H1 (cell line): ENCODE results near the gene P4HA1. TPM values are rescaled to one million over a fixed set of nuclear protein-coding genes. Genes with fewer than 3 reads are reported as not detected.

Experiments used
- CTCF ChIA-PET: fragments of 300-600 bp; sonication (Branson Sonifier 250); formaldehyde crosslinking; loops from one replicate; lab custom pipeline; 2021; ENCODE audit not compliant: partially characterized antibody; lab: Charles Lee
- POLR2A ChIA-PET: fragments of 300-600 bp; sonication (Branson Sonifier 250); formaldehyde crosslinking; loops from one replicate; lab custom pipeline; 2021; ENCODE audit warnings: inconsistent platforms; ENCODE audit not compliant: partially characterized antibody; lab: Charles Lee
- DNase-seq, 2 experiments: peaks; one replicate each; pipeline versions ENCODE4 v3.0.0 to v3.0.0-alpha.2; 2010 to 2022; ENCODE audit warnings: low spot score in 2 of 2, low read depth in 1 of 2, mixed read lengths in 1 of 2
- FAIRE-seq: peaks from 2 replicates; lab custom pipeline; 2011; peaks lifted over from hg19 to GRCh38; lab: Jason Lieb, UNC
- H2AFZ ChIP-seq: 2 replicates; pipeline ENCODE4 v1.8.1; 2012; ENCODE audit warnings: low read length, inconsistent platforms
- H2AK5ac ChIP-seq: 2 replicates; pipeline ENCODE4 v1.6.1; 2013; ENCODE audit warnings: low read depth, low read length
- H2BK120ac ChIP-seq: replicated peaks from 2 replicates; pipeline ENCODE3; 2013; ENCODE audit warnings: low read depth, low read length, inconsistent platforms
- H2BK12ac ChIP-seq: 2 replicates; pipeline ENCODE4 v1.6.1; 2013; ENCODE audit warnings: low read depth, low read length
- H2BK15ac ChIP-seq: 2 replicates; pipeline ENCODE4 v1.6.1; 2013; ENCODE audit warnings: low read length
- H2BK20ac ChIP-seq: 2 replicates; pipeline ENCODE4 v1.6.1; 2013; ENCODE audit warnings: low read length
- H2BK5ac ChIP-seq: 2 replicates; pipeline ENCODE4 v1.6.1; 2013; ENCODE audit warnings: low read depth, low read length
- H3K14ac ChIP-seq: 2 replicates; pipeline ENCODE4 v1.6.1; 2013; ENCODE audit warnings: inconsistent platforms; ENCODE audit not compliant: insufficient read length
- H3K18ac ChIP-seq: 2 replicates; pipeline ENCODE4 v1.6.1; 2013; ENCODE audit warnings: low read length; ENCODE audit errors: extremely low read depth
- H3K23ac ChIP-seq: 2 replicates; pipeline ENCODE4 v1.6.1; 2013; ENCODE audit warnings: inconsistent platforms; ENCODE audit not compliant: insufficient read length
- H3K23me2 ChIP-seq: 2 replicates; pipeline ENCODE4 v1.6.1; 2013; ENCODE audit warnings: low read depth, low read length
- H3K27ac ChIP-seq: 2 replicates; pipeline ENCODE4 v1.6.1; 2011; ENCODE audit warnings: low read depth, low read length, inconsistent platforms
- H3K27me3 ChIP-seq, 4 experiments: replicated peaks in 1 of 4; 1 replicate in 1 of 4; 2 replicates in 3 of 4; pipeline versions ENCODE4 v1.6.1 to v1.8.1; 2011 to 2013; ENCODE audit warnings: low read length in 3 of 4, mild to moderate bottlenecking in 3 of 4, inconsistent platforms in 2 of 4, mixed read lengths in 2 of 4, moderate library complexity in 1 of 4; ENCODE audit not compliant: control insufficient read depth in 3 of 4, insufficient read depth in 3 of 4; ENCODE audit errors: extremely low read depth in 1 of 4
- H3K36me3 ChIP-seq, 4 experiments: 2 replicates each; pipeline versions ENCODE4 v1.6.1 to v1.8.1; 2011 to 2013; ENCODE audit warnings: mild to moderate bottlenecking in 4 of 4, low read length in 3 of 4, moderate library complexity in 2 of 4, control low read depth in 1 of 4, inconsistent platforms in 1 of 4; ENCODE audit not compliant: insufficient read depth in 4 of 4, control insufficient read depth in 2 of 4
- H3K4ac ChIP-seq: replicated peaks from 2 replicates; pipeline ENCODE3; 2013; ENCODE audit warnings: low read length, low read depth, mixed read lengths, inconsistent platforms; ENCODE audit not compliant: insufficient read length
- H3K4me1 ChIP-seq, 4 experiments: replicated peaks in 1 of 4; 1 replicate in 1 of 4; 2 replicates in 3 of 4; pipeline versions ENCODE4 v1.6.1 to v1.8.1; 2011 to 2013; ENCODE audit warnings: low read length in 3 of 4, inconsistent platforms in 2 of 4, mixed read lengths in 1 of 4; ENCODE audit not compliant: insufficient read depth in 4 of 4, control insufficient read depth in 3 of 4
- H3K4me2 ChIP-seq, 2 experiments: 2 replicates each; pipeline versions ENCODE4 v1.6.1 to v1.8.1; 2011 to 2013; ENCODE audit warnings: low read depth in 2 of 2, low read length in 2 of 2, control low read depth in 1 of 2, inconsistent platforms in 1 of 2, mild to moderate bottlenecking in 1 of 2; ENCODE audit not compliant: insufficient read depth in 1 of 2
- H3K4me3 ChIP-seq, 4 experiments: fragments of 200-600, 300-600 bp in 1 of 4; sonication (generic), shearing (Covaris generic), sonication (Bioruptor Twin) in 1 of 4; 2 replicates each; pipeline versions ENCODE4 v1.5.1 to v1.8.1; 2011 to 2016; ENCODE audit warnings: low read length in 4 of 4, low read depth in 3 of 4, control low read depth in 2 of 4, inconsistent platforms in 2 of 4, mild to moderate bottlenecking in 2 of 4, mixed read lengths in 1 of 4, moderate library complexity in 1 of 4; ENCODE audit not compliant: insufficient read depth in 2 of 4; ENCODE audit errors: extremely low read depth in 1 of 4
- H3K56ac ChIP-seq: replicated peaks from 2 replicates; pipeline ENCODE3; 2013; ENCODE audit warnings: low read depth, mild to moderate bottlenecking, mixed read lengths, low read length, inconsistent platforms; ENCODE audit not compliant: insufficient read length
- H3K79me1 ChIP-seq: 2 replicates; pipeline ENCODE4 v1.6.1; 2013; ENCODE audit warnings: low read depth, low read length, control low read depth
- H3K79me2 ChIP-seq, 2 experiments: 2 replicates each; pipeline versions ENCODE4 v1.6.1 to v1.8.1; 2012 to 2013; ENCODE audit warnings: low read length in 2 of 2, mild to moderate bottlenecking in 2 of 2, inconsistent platforms in 1 of 2; ENCODE audit not compliant: insufficient read depth in 2 of 2, control insufficient read depth in 1 of 2
- H3K9ac ChIP-seq, 4 experiments: replicated peaks in 1 of 4; 1 replicate in 1 of 4; 2 replicates in 3 of 4; pipeline versions ENCODE4 v1.6.1 to v1.8.1; 2011 to 2013; ENCODE audit warnings: low read depth in 3 of 4, low read length in 3 of 4, control low read depth in 2 of 4, mild to moderate bottlenecking in 2 of 4, moderate library complexity in 2 of 4, inconsistent platforms in 1 of 4; ENCODE audit errors: extremely low read depth in 1 of 4
- H3K9me3 ChIP-seq, 2 experiments: 2 replicates each; pipeline versions ENCODE4 v1.6.1 to v1.8.1; 2012 to 2013; ENCODE audit warnings: mild to moderate bottlenecking in 2 of 2, moderate library complexity in 2 of 2, control low read depth in 1 of 2, inconsistent platforms in 1 of 2, low read depth in 1 of 2, low read length in 1 of 2, mixed read lengths in 1 of 2; ENCODE audit not compliant: insufficient read depth in 2 of 2
- H4K20me1 ChIP-seq, 2 experiments: replicated peaks in 1 of 2; 2 replicates each; pipeline versions ENCODE3 to v1.8.1; 2011 to 2013; ENCODE audit warnings: inconsistent platforms in 2 of 2, low read length in 2 of 2, mild to moderate bottlenecking in 1 of 2; ENCODE audit not compliant: insufficient read depth in 2 of 2, control insufficient read depth in 1 of 2
- H4K5ac ChIP-seq: 2 replicates; pipeline ENCODE4 v1.6.1; 2013; ENCODE audit warnings: low read length, low read depth, mixed read lengths, inconsistent platforms; ENCODE audit not compliant: insufficient read length
- H4K8ac ChIP-seq: 2 replicates; pipeline ENCODE4 v1.8.0; 2013; ENCODE audit warnings: mild to moderate bottlenecking, moderate library complexity, low read length, inconsistent platforms; ENCODE audit not compliant: insufficient read depth; ENCODE audit errors: extremely low read depth
- H4K91ac ChIP-seq: replicated peaks from 2 replicates; pipeline ENCODE3; 2013; ENCODE audit warnings: low read length, mixed read lengths, inconsistent platforms; ENCODE audit not compliant: insufficient read length
- CEBPB ChIP-seq: IDR thresholded peaks from 2 replicates; pipeline ENCODE4 v1.6.1; 2012; ENCODE audit warnings: low read depth, low read length
- CHD1 ChIP-seq: IDR thresholded peaks from 2 replicates; pipeline ENCODE4 v1.6.1; 2012; ENCODE audit warnings: low read depth, low read length, improper control_type of control experiment
- FOSL1 ChIP-seq: IDR thresholded peaks from 2 replicates; pipeline ENCODE4 v1.6.1; 2011; ENCODE audit warnings: mild to moderate bottlenecking, low read depth, low read length, moderate library complexity; ENCODE audit not compliant: insufficient read depth
- GABPA ChIP-seq: IDR thresholded peaks from 2 replicates; pipeline ENCODE4 v1.6.1; 2011; ENCODE audit warnings: mild to moderate bottlenecking, low read length, moderate library complexity, borderline replicate concordance; ENCODE audit not compliant: insufficient read depth
- GTF2F1 ChIP-seq: IDR thresholded peaks from 2 replicates; pipeline ENCODE4 v1.6.1; 2012; ENCODE audit warnings: low read depth, low read length, improper control_type of control experiment, borderline replicate concordance
- KDM5A ChIP-seq: fragments of 200-600 bp; IDR thresholded peaks from 2 replicates; pipeline ENCODE4 v1.7.1; 2012; ENCODE audit warnings: mild to moderate bottlenecking, low read length, inconsistent platforms, mixed read lengths
- MAFK ChIP-seq: IDR thresholded peaks from 2 replicates; pipeline ENCODE4 v1.6.1; 2012; ENCODE audit warnings: low read depth, mild to moderate bottlenecking, improper control_type of control experiment, low read length
- NANOG ChIP-seq: IDR thresholded peaks from 2 replicates; pipeline ENCODE4 v1.6.1; 2011; ENCODE audit warnings: low read length, low read depth, mild to moderate bottlenecking, inconsistent platforms; ENCODE audit not compliant: insufficient read depth, poor library complexity, severe bottlenecking
- POLR2AphosphoS5 ChIP-seq: IDR thresholded peaks from 2 replicates; pipeline ENCODE4 v1.6.1; 2011; ENCODE audit warnings: low read depth, low read length
- RFX5 ChIP-seq: IDR thresholded peaks from 2 replicates; pipeline ENCODE4 v1.6.1; 2011; ENCODE audit warnings: low read depth, low read length, improper control_type of control experiment, borderline replicate concordance
- SP4 ChIP-seq: IDR thresholded peaks from 2 replicates; pipeline ENCODE4 v1.6.1; 2012; ENCODE audit warnings: low read length, inconsistent platforms
- TBP ChIP-seq: IDR thresholded peaks from 2 replicates; pipeline ENCODE4 v1.6.1; 2011; ENCODE audit warnings: low read depth, low read length, improper control_type of control experiment
- YY1 ChIP-seq: IDR thresholded peaks from 2 replicates; pipeline ENCODE4 v1.6.1; 2011; ENCODE audit warnings: low read depth, mild to moderate bottlenecking, low read length
- ZNF274 ChIP-seq: IDR thresholded peaks from 2 replicates; pipeline ENCODE4 v1.7.0; 2012; ENCODE audit warnings: low read length, borderline replicate concordance; ENCODE audit errors: extremely low read depth
- WGBS, 2 experiments: shearing (Covaris generic) in 1 of 2; methylation state at CpG; one replicate each; pipeline versions ENCODE4 v1.1.6 to v1.1.7; 2013 to 2015; ENCODE audit warnings: low lambda C conversion rate in 2 of 2, mixed read lengths in 2 of 2, inconsistent platforms in 1 of 2, low coverage in 1 of 2, missing lambda C conversion rate in 1 of 2; ENCODE audit not compliant: insufficient replicate concordance in 2 of 2, insufficient coverage in 1 of 2, insufficient read length in 1 of 2; ENCODE audit errors: extremely low coverage in 1 of 2, missing lambda C conversion rate in 1 of 2; 5-methylcytosine and 5-hydroxymethylcytosine counted together
- polyA plus RNA-seq, 7 experiments: library from polyadenylated mRNA; depleted of rRNA in 3 of 7; stranded (reverse) in 5 of 7; unstranded in 2 of 7; fragments of >200 nt in 5 of 7; fragments of 200-250 nt in 2 of 7; gene quantifications; 1 replicate in 5 of 7; 2 replicates in 1 of 7; 4 replicates in 1 of 7; pipeline versions ENCODE4 v1.2.1 to v1.2.3, GENCODE V29; 2011 to 2013; ENCODE audit warnings: missing spikeins in 2 of 7, mixed read lengths in 2 of 7
- total RNA-seq: library from RNA; stranded (reverse); fragmentation: NEBNext Ultra II Directional; extraction: Animal tissue kit (Norgen Biotek cat#: 25700); gene quantifications from 2 replicates; pipeline ENCODE4 v1.2.1, GENCODE V29; 2021

Gene P4HA1
- total and polyA plus RNA-seq, 2 of the 8 experiments (the other 6 are each of a cell fraction or from before 2014, with no cell fraction given), result 12.0 to 25.7 TPM

- no peak overlapping the region for H3K23ac ChIP-seq
- CTCF ChIA-PET, result interaction anchor here (0.6 to 1.3 kb wide), 3 partner anchors 8 to 14 kb away, joined by 3 to 5 read pairs (median 4); no protein-coding TSS in a partner anchor
- H3K23me2 ChIP-seq, result no peaks in the 10 kb centered on the region
- H3K56ac ChIP-seq, result no peak overlapping the region
- POLR2A ChIA-PET, result interaction anchor here (1.2 kb wide), 1 partner anchor 8 kb away, joined by 5 read pairs; no protein-coding TSS in a partner anchor
- no peak overlapping the region for H3K4me3 ChIP-seq
- no peak overlapping the region for H3K4ac ChIP-seq
- no peak overlapping the region for H2BK5ac ChIP-seq
- H4K91ac ChIP-seq, result no peak overlapping the region
- H4K5ac ChIP-seq, result no peak overlapping the region
- no peaks in the 10 kb centered on the region for H3K79me2 ChIP-seq
- no peaks in the 10 kb centered on the region for H3K79me1 ChIP-seq
- 87% methylated on average over 4 of the region's 4 CpGs; no CpG with 5 or more reads in 1 of the 2 experiments for WGBS, 2 experiments
- H2BK15ac ChIP-seq, result no peak overlapping the region
- no peak overlapping the region for H4K8ac ChIP-seq
- no peaks in the 10 kb centered on the region for H3K4me1 ChIP-seq
- H4K20me1 ChIP-seq, result no peaks in the 10 kb centered on the region
- no peak overlapping the region for H3K4me2 ChIP-seq
- H2BK120ac ChIP-seq, result no peak overlapping the region
- no peak overlapping the region for H2BK20ac ChIP-seq
- H2AFZ ChIP-seq, result no peak overlapping the region
- no peaks in the 10 kb centered on the region for H3K27me3 ChIP-seq
- TF ChIP-seq CHD1 (no peak), GTF2F1 (no peak), RFX5 (no peak), YY1 (no peak), POLR2AphosphoS5 (no peak), TBP (no peak), SP4 (no peak), KDM5A (no peak), GABPA (no peak), CEBPB (no peak), NANOG (no peak), ZNF274 (no peak), FOSL1 (no peak), MAFK (no peak)
- no peak overlapping the region for H2BK12ac ChIP-seq
- H3K9me3 ChIP-seq, result no peaks in the 10 kb centered on the region
- DNase-seq (no peak), FAIRE-seq (no peak)
- H3K36me3 ChIP-seq, result peaks cover 0 to 9% (median 2%) of the 10 kb centered on the region in 4 experiments; a peak in 3 of 8 replicates
- H3K18ac ChIP-seq, result no peak overlapping the region
- no peak overlapping the region for H3K27ac ChIP-seq
- H2AK5ac ChIP-seq, result no peak overlapping the region
- H3K9ac ChIP-seq, result no peak overlapping the region
- H3K14ac ChIP-seq, result no peak overlapping the region
These were observed 43.4 kb downstream of the P4HA1 start for GRCh38 chr10:73053275-73053674.
